HL-60 (cell line): Measurements from ENCODE around the gene PRRT2.

Source experiments
- DNase-seq, 2 experiments: peaks; one replicate each; pipeline ENCODE4 v3.0.0-alpha.2; 2010 to 2020; ENCODE audit warnings: low read depth in 1 of 2, low spot score in 1 of 2
- H3K27ac ChIP-seq: fragments of 250-450 bp; sonication (Bioruptor Pico); replicated peaks from 2 replicates; pipeline ENCODE4 v1.5.1; 2020; ENCODE audit warnings: mild to moderate bottlenecking, moderate library complexity
- H3K27me3 ChIP-seq: fragments of 250-450 bp; sonication (Bioruptor Pico); 2 replicates; pipeline ENCODE4 v1.5.1; 2021; ENCODE audit warnings: mild to moderate bottlenecking, moderate library complexity; ENCODE audit not compliant: insufficient read depth, poor library complexity, severe bottlenecking
- H3K4me3 ChIP-seq: replicated peaks from 2 replicates; pipeline ENCODE4 v1.5.1; 2011; ENCODE audit warnings: mild to moderate bottlenecking, control low read depth, low read length; ENCODE audit not compliant: insufficient read depth
- CTCF ChIP-seq: IDR thresholded peaks from one replicate; pipeline ENCODE4 v1.5.1; 2011; ENCODE audit warnings: low read length, control low read depth, inconsistent platforms; ENCODE audit not compliant: insufficient read depth
- GABPA ChIP-seq: IDR thresholded peaks from 2 replicates; pipeline ENCODE4 v1.6.1; 2012; ENCODE audit warnings: low read depth
- POLR2AphosphoS5 ChIP-seq: IDR thresholded peaks from 2 replicates; pipeline ENCODE4 v1.6.1; 2012; ENCODE audit warnings: low read depth
- REST ChIP-seq: IDR thresholded peaks from 2 replicates; pipeline ENCODE4 v1.6.1; 2012; ENCODE audit warnings: low read depth; ENCODE audit not compliant: insufficient replicate concordance
- SPI1 ChIP-seq: IDR thresholded peaks from 2 replicates; pipeline ENCODE4 v1.6.1; 2012; ENCODE audit warnings: low read depth, mild to moderate bottlenecking, borderline replicate concordance

The PRRT2 gene

GRCh38 chr16:29802416-29802935 lies 9.5 kb upstream of the PRRT2 start:
- no peak for DNase-seq
- TF ChIP-seq CTCF, result no peak
- peak; percentile 26; the same call in 1 of the 2 replicates for TF ChIP-seq POLR2AphosphoS5
- H3K4me3 ChIP-seq, result no peak overlapping the region
- H3K27ac ChIP-seq, result no peak overlapping the region
- H3K27me3 ChIP-seq, result no peaks in the 10 kb centered on the region

- no peak for DNase-seq
- H3K27me3 ChIP-seq, result no peaks in the 10 kb centered on the region
- H3K4me3 ChIP-seq, result no peak overlapping the region
- peak overlapping the region; percentile 99 for H3K27ac ChIP-seq
- TF ChIP-seq POLR2AphosphoS5 (no peak; the same call in 1 of the 2 replicates), SPI1 (no peak), REST (no peak), CTCF (no peak), GABPA (no peak)
Observed at GRCh38 chr16:29804020-29804419, 8.0 kb upstream of the PRRT2 start.

- DNase-seq, result peak; percentile 68 to 74
- Histone ChIP-seq H3K27me3 (no peaks in the 10 kb centered on the region), H3K4me3 (peak overlapping the region; percentile 54), H3K27ac (peak overlapping the region; percentile 99)
- peak; percentile 41; the same call in 1 of the 2 replicates for TF ChIP-seq SPI1
- no peak for TF ChIP-seq REST
Observed at GRCh38 chr16:29804455-29805231, 7.3 kb upstream of the PRRT2 start.

- TF ChIP-seq SPI1 (peak; percentile 85), POLR2AphosphoS5 (peak; percentile 99), REST (peak; percentile 59), CTCF (no peak), GABPA (no peak)
- peak overlapping the region; percentile 99 for H3K27ac ChIP-seq
- no peaks in the 10 kb centered on the region for H3K27me3 ChIP-seq
- peak overlapping the region; percentile 54 for H3K4me3 ChIP-seq
- peak; percentile 91 to 98 for DNase-seq
Observed at GRCh38 chr16:29805232-29806098, 6.5 kb upstream of the PRRT2 start.
